Measurements from ENCODE around the gene OSBPL9. TPM values are rescaled to one million over a fixed set of nuclear protein-coding genes. Genes with fewer than 3 reads are reported as not detected.

The OSBPL9 gene
- total and polyA plus RNA-seq, 2 donors (not counting 1 experiment from before 2014, with no cell fraction given): 23.1 to 59.6 TPM

DNA sequence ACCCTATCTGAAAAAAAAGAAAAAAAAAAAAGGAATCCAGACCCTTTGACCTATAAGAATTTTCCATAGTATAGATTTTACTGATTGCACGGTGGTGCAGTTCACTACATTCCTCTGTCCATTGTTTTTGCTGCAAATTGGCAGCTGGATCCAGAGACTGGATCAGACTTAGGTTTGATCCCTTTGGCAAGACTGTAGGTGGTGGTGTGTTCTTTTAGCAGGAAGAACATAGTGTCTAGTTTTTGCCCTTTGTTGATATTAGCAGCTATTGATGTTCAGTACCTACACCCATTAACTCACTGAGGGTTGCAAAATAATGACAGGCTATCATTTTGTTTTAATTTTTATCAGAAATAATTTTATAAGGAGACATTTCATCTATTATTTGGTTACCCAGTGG, 37.1 kb downstream of the OSBPL9 start:
- no CpG with 5 or more reads among the region's 1 CpG for WGBS (ENCODE audit: insufficient coverage)
- no peak overlapping the region for H3K27ac ChIP-seq (ENCODE audit: low read length in 2 of 2)
- no peaks in the 10 kb centered on the region for H3K27me3 ChIP-seq (replicated peaks in 1 of 4; ENCODE audit: control extremely low read depth in 1 of 4, control insufficient read depth in 3 of 4, insufficient read depth in 4 of 4, low read length in 3 of 4)
- H3K4me3 ChIP-seq (ENCODE audit: control extremely low read depth in 1 of 5, extremely low read depth in 1 of 5, insufficient read depth in 1 of 5, low read depth in 2 of 5, low read length in 4 of 5): no peak overlapping the region
- H3K4me1 ChIP-seq (ENCODE audit: control insufficient read depth in 2 of 2, insufficient read depth in 2 of 2, low read length in 2 of 2): no peaks in the 10 kb centered on the region
- CTCF ChIA-PET: no interaction called here
- POLR2A ChIA-PET: no interaction called here
- ATAC-seq (ENCODE audit: low read depth) (no peak), DNase-seq (no peak)
- no peak for TF ChIP-seq EZH2 (IDR thresholded peaks at IDR 0.05; ENCODE audit: borderline replicate concordance, insufficient read depth, low read depth, low read length, poor library complexity, severe bottlenecking)
- TF ChIP-seq, protein P1, sequence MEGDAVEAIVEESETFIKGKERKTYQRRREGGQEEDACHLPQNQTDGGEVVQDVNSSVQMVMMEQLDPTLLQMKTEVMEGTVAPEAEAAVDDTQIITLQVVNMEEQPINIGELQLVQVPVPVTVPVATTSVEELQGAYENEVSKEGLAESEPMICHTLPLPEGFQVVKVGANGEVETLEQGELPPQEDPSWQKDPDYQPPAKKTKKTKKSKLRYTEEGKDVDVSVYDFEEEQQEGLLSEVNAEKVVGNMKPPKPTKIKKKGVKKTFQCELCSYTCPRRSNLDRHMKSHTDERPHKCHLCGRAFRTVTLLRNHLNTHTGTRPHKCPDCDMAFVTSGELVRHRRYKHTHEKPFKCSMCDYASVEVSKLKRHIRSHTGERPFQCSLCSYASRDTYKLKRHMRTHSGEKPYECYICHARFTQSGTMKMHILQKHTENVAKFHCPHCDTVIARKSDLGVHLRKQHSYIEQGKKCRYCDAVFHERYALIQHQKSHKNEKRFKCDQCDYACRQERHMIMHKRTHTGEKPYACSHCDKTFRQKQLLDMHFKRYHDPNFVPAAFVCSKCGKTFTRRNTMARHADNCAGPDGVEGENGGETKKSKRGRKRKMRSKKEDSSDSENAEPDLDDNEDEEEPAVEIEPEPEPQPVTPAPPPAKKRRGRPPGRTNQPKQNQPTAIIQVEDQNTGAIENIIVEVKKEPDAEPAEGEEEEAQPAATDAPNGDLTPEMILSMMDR (IDR thresholded peaks at IDR 0.05): no peak
- no peak overlapping the region for H3K9ac ChIP-seq (ENCODE audit: low read length)
- peaks cover 1 to 11% of the 10 kb centered on the region in 2 experiments for H3K36me3 ChIP-seq (replicated peaks in 1 of 2; ENCODE audit: control extremely low read depth in 1 of 2, control insufficient read depth in 1 of 2, extremely low read depth in 1 of 2, insufficient read depth in 2 of 2, low read length in 1 of 2)
- H3K79me2 ChIP-seq (ENCODE audit: control insufficient read depth, insufficient read depth, low read length): peaks cover 20% of the 10 kb centered on the region
- H4K20me1 ChIP-seq (ENCODE audit: control insufficient read depth, insufficient read depth, low read length, poor library complexity, severe bottlenecking): peaks cover 10% of the 10 kb centered on the region
- H3K27ac Mint-ChIP-seq: no peak overlapping the region
- no peaks in the 10 kb centered on the region for H3K27me3 Mint-ChIP-seq
- H3K9me3 Mint-ChIP-seq (ENCODE audit: insufficient read depth): no peaks in the 10 kb centered on the region
- no peak overlapping the region for H3K4me2 ChIP-seq (replicated peaks; ENCODE audit: low read depth, low read length, poor library complexity, severe bottlenecking)
- no peak overlapping the region for H2AFZ ChIP-seq (ENCODE audit: insufficient read depth, low read depth, low read length, poor library complexity, severe bottlenecking)
- no peak overlapping the region for H3K4me3 Mint-ChIP-seq
- no peaks in the 10 kb centered on the region for H3K4me1 Mint-ChIP-seq
- intact Hi-C loops (cut with micrococcal nuclease): no loop called here
- H3K9me3 ChIP-seq (ENCODE audit: control extremely low read depth in 1 of 3, control insufficient read depth in 2 of 3, insufficient read depth in 1 of 3, low read length in 2 of 3): no peaks in the 10 kb centered on the region

DNA sequence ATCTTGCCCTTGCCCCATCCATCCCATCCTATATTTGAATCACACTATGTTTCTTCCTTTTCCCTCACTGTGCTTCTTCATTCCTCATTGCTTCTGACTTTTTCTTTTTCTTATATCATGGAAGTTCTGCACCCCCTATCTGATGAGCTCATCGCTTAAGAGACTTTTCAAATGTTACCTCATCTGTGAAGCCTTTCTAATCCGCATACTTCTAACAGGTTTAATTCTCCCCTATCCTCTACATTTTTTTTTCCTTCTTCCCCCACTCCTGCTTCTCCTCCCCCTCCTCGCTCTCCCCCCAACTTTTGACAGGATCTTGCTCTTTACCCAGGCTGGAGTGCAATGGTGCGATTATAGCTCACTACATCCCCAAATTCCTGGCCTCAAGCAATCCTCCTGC, 39.5 kb downstream of the OSBPL9 start:
- Histone ChIP-seq H2AFZ (ENCODE audit: insufficient read depth, low read depth, low read length, poor library complexity, severe bottlenecking) (no peak overlapping the region), H3K9ac (ENCODE audit: low read length) (no peak overlapping the region), H3K27ac (ENCODE audit: low read length in 2 of 2) (no peak overlapping the region), H3K79me2 (ENCODE audit: control insufficient read depth, insufficient read depth, low read length) (peaks cover 12% of the 10 kb centered on the region), H3K4me3 (ENCODE audit: control extremely low read depth in 1 of 5, extremely low read depth in 1 of 5, insufficient read depth in 1 of 5, low read depth in 2 of 5, low read length in 4 of 5) (no peak overlapping the region), H3K9me3 (ENCODE audit: control extremely low read depth in 1 of 3, control insufficient read depth in 2 of 3, insufficient read depth in 1 of 3, low read length in 2 of 3) (no peaks in the 10 kb centered on the region), H3K4me1 (ENCODE audit: control insufficient read depth in 2 of 2, insufficient read depth in 2 of 2, low read length in 2 of 2) (no peaks in the 10 kb centered on the region), H3K4me2 (replicated peaks; ENCODE audit: low read depth, low read length, poor library complexity, severe bottlenecking) (no peak overlapping the region), H3K36me3 (replicated peaks in 1 of 2; ENCODE audit: control extremely low read depth in 1 of 2, control insufficient read depth in 1 of 2, extremely low read depth in 1 of 2, insufficient read depth in 2 of 2, low read length in 1 of 2) (peaks cover 1 to 11% of the 10 kb centered on the region in 2 experiments), H4K20me1 (ENCODE audit: control insufficient read depth, insufficient read depth, low read length, poor library complexity, severe bottlenecking) (peaks cover 7% of the 10 kb centered on the region), H3K27me3 (replicated peaks in 1 of 4; ENCODE audit: control extremely low read depth in 1 of 4, control insufficient read depth in 3 of 4, insufficient read depth in 4 of 4, low read length in 3 of 4) (no peaks in the 10 kb centered on the region)
- POLR2A ChIA-PET: no interaction called here
- intact Hi-C loops (cut with micrococcal nuclease): no loop called here
- Mint-ChIP-seq H3K4me1 (no peaks in the 10 kb centered on the region), H3K9me3 (ENCODE audit: insufficient read depth) (no peaks in the 10 kb centered on the region), H3K27ac (no peak overlapping the region), H3K27me3 (no peaks in the 10 kb centered on the region), H3K4me3 (no peak overlapping the region)
- TF ChIP-seq EZH2 (IDR thresholded peaks at IDR 0.05; ENCODE audit: borderline replicate concordance, insufficient read depth, low read depth, low read length, poor library complexity, severe bottlenecking): no peak
- TF ChIP-seq, protein P1 (IDR thresholded peaks at IDR 0.05): no peak
- DNase-seq: no peak
- 100% methylated on average over 4 of the region's 4 CpGs for WGBS (ENCODE audit: insufficient coverage)
- CTCF ChIA-PET: interaction anchor here (0.5 kb wide), 1 partner anchor 17 kb away, joined by 5 read pairs; no protein-coding TSS in a partner anchor
- ATAC-seq (ENCODE audit: low read depth): no peak

Measured in B cell (primary cell).